ENCODE data around the gene ARAP2. TPM values are rescaled to one million over a fixed set of nuclear protein-coding genes. Genes with fewer than 3 reads are reported as not detected.

Gene ARAP2
- total and polyA plus RNA-seq, 9 of the 15 experiments (the other 6 are each of a cell fraction or from before 2014, with no cell fraction given): 0.03 to 0.35 (median 0.11) TPM; not detected in 4

DNA sequence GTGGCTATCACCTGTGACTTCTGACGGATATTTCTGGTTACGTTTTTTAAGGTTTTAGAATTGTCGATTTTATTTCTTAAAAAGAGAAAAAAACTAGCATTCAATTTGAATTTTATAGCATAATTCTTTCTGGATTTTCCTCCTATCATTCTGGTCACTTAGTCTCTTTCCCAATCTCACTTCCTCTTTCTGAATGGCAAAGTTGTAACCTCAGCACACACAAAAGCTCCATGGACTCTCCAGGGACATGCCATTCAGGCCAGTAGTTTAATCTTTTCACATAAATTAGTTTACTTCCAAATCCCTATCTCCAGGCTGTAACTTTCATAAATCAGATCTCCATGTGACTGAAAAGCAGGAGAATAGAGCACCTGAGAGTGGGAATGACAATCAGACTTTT is 110.7 kb downstream of the ARAP2 start:
- TF ChIP-seq, protein P1, sequence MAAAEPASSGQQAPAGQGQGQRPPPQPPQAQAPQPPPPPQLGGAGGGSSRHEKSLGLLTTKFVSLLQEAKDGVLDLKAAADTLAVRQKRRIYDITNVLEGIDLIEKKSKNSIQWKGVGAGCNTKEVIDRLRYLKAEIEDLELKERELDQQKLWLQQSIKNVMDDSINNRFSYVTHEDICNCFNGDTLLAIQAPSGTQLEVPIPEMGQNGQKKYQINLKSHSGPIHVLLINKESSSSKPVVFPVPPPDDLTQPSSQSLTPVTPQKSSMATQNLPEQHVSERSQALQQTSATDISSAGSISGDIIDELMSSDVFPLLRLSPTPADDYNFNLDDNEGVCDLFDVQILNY (CRISPR knock-in tag; IDR thresholded peaks at IDR 0.05): no peak
- TF ChIP-seq SPI1 (IDR thresholded peaks at IDR 0.05; ENCODE audit: borderline replicate concordance, low read depth, low read length): peak; percentile 15; the same call in 1 of the 2 replicates
- TF ChIP-seq PTTG1 (tag; IDR thresholded peaks at IDR 0.05; ENCODE audit: low read depth): no peak
- Histone ChIP-seq H3K27me3 (ENCODE audit: control insufficient read depth in 2 of 2, insufficient read depth in 2 of 2, low read length in 2 of 2) (no peaks in the 10 kb centered on the region), H2AFZ (ENCODE audit: low read depth, low read length) (no peak overlapping the region), H3K9ac (ENCODE audit: insufficient read depth in 1 of 2, low read depth in 2 of 2, low read length in 2 of 2) (no peak overlapping the region), H4K20me1 (replicated peaks; ENCODE audit: control insufficient read depth, insufficient read depth, low read length) (no peaks in the 10 kb centered on the region), H3K27ac (ENCODE audit: extremely low read depth, low read depth, low read length) (no peak overlapping the region), H3K79me2 (ENCODE audit: control insufficient read depth, insufficient read depth, low read length) (no peaks in the 10 kb centered on the region), H3K36me3 (ENCODE audit: control insufficient read depth, insufficient read depth, low read length) (no peaks in the 10 kb centered on the region), H3K4me2 (ENCODE audit: insufficient read depth, low read length) (no peak overlapping the region), H3K4me3 (no peak overlapping the region), H3K9me3 (replicated peaks; ENCODE audit: control insufficient read depth, insufficient read depth, low read depth, low read length) (no peaks in the 10 kb centered on the region), H3K9me1 (ENCODE audit: control insufficient read depth, insufficient read depth, low read length) (no peaks in the 10 kb centered on the region), H3K4me1 (replicated peaks in 1 of 2; ENCODE audit: control insufficient read depth in 2 of 2, insufficient read depth in 2 of 2, low read length in 2 of 2) (no peaks in the 10 kb centered on the region)
- POLR2A ChIA-PET: no interaction called here
- DNase-seq (ENCODE audit: extremely low read depth in 1 of 4, low spot score in 3 of 4) (no peak), FAIRE-seq (no peak), ATAC-seq (no peak)
- in situ Hi-C loops (cut with MboI) (no loop called here), intact Hi-C loops (cut with micrococcal nuclease) (no loop called here)
- 0% methylated on average over 3 of the region's 3 CpGs for WGBS (ENCODE audit: insufficient coverage, low coverage, missing lambda C conversion rate)
- CTCF ChIA-PET (ENCODE audit: low intra/inter-chr PET ratio): no interaction called here
- no TSS peak for BruUV-seq (replicated peaks)

DNA sequence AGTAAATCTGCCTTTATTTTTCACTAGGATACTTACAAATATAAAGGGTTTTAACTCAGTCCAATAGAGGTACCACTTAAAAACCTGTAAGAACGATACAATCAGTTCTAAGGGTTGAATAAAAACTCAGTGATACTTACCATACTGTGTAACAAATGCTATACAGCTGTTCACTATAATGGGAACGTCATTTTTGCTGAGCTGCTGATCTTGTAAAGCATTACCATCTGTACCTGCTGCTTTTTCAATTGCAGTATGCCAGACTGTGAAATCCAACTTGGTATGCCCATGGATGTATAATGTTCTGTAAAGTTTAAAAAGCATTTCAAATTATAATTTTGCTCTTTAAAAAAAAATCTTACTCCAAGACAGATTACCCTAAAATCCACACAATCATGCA is 111.2 kb downstream of the ARAP2 start:
- Histone ChIP-seq H3K4me1 (replicated peaks in 1 of 2; ENCODE audit: control insufficient read depth in 2 of 2, insufficient read depth in 2 of 2, low read length in 2 of 2) (no peaks in the 10 kb centered on the region), H4K20me1 (replicated peaks; ENCODE audit: control insufficient read depth, insufficient read depth, low read length) (no peaks in the 10 kb centered on the region), H3K4me2 (ENCODE audit: insufficient read depth, low read length) (no peak overlapping the region), H3K9ac (ENCODE audit: insufficient read depth in 1 of 2, low read depth in 2 of 2, low read length in 2 of 2) (no peak overlapping the region), H3K27ac (ENCODE audit: extremely low read depth, low read depth, low read length) (no peak overlapping the region), H3K9me3 (replicated peaks; ENCODE audit: control insufficient read depth, insufficient read depth, low read depth, low read length) (no peaks in the 10 kb centered on the region), H2AFZ (ENCODE audit: low read depth, low read length) (no peak overlapping the region), H3K27me3 (ENCODE audit: control insufficient read depth in 2 of 2, insufficient read depth in 2 of 2, low read length in 2 of 2) (no peaks in the 10 kb centered on the region), H3K4me3 (no peak overlapping the region), H3K36me3 (ENCODE audit: control insufficient read depth, insufficient read depth, low read length) (no peaks in the 10 kb centered on the region), H3K9me1 (ENCODE audit: control insufficient read depth, insufficient read depth, low read length) (no peaks in the 10 kb centered on the region), H3K79me2 (ENCODE audit: control insufficient read depth, insufficient read depth, low read length) (no peaks in the 10 kb centered on the region)
- 0% methylated on average over 2 of the region's 2 CpGs for WGBS (ENCODE audit: insufficient coverage, low coverage, missing lambda C conversion rate)
- ATAC-seq (no peak), DNase-seq (ENCODE audit: extremely low read depth in 1 of 4, low spot score in 3 of 4) (no peak), FAIRE-seq (no peak)
- POLR2A ChIA-PET: no interaction called here
- CTCF ChIA-PET (ENCODE audit: low intra/inter-chr PET ratio): no interaction called here
- no TSS peak for BruUV-seq (replicated peaks)
- no peak for TF ChIP-seq ZKSCAN1 (IDR thresholded peaks at IDR 0.05; ENCODE audit: low read depth, low read length)
- TF ChIP-seq NONO (IDR thresholded peaks at IDR 0.05; ENCODE audit: low read depth in 2 of 2, low read length in 1 of 2): no peak
- TF ChIP-seq POLR2B (IDR thresholded peaks at IDR 0.05; ENCODE audit: low read depth, partially characterized antibody): no peak
- TF ChIP-seq, protein P2, sequence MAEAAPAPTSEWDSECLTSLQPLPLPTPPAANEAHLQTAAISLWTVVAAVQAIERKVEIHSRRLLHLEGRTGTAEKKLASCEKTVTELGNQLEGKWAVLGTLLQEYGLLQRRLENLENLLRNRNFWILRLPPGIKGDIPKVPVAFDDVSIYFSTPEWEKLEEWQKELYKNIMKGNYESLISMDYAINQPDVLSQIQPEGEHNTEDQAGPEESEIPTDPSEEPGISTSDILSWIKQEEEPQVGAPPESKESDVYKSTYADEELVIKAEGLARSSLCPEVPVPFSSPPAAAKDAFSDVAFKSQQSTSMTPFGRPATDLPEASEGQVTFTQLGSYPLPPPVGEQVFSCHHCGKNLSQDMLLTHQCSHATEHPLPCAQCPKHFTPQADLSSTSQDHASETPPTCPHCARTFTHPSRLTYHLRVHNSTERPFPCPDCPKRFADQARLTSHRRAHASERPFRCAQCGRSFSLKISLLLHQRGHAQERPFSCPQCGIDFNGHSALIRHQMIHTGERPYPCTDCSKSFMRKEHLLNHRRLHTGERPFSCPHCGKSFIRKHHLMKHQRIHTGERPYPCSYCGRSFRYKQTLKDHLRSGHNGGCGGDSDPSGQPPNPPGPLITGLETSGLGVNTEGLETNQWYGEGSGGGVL (CRISPR knock-in tag; IDR thresholded peaks at IDR 0.05): no peak
- TF ChIP-seq RBBP5 (IDR thresholded peaks at IDR 0.05; ENCODE audit: borderline replicate concordance, insufficient read depth, low read length, poor library complexity, severe bottlenecking): no peak
- TF ChIP-seq MTA2 (IDR thresholded peaks at IDR 0.05; ENCODE audit: low read depth): no peak
- intact Hi-C loops (cut with micrococcal nuclease) (no loop called here), in situ Hi-C loops (cut with MboI) (no loop called here)
